Gastrocnemius medialis (tissue), 4 donors: ENCODE results near the gene MCF2L.

Experiments
- CTCF ChIP-seq, 5 experiments: fragments of 450-650 bp in 3 of 5; fragments of 200-600 bp in 2 of 5; sonication (generic) in 2 of 5; IDR thresholded peaks in 4 of 5; conservative IDR thresholded peaks in 1 of 5; 1 replicate in 4 of 5; 2 replicates in 1 of 5; pipeline ENCODE4 v1.5.1; 2016 to 2019; ENCODE audit warnings: antibody characterized with exemption in 5 of 5, mild to moderate bottlenecking in 3 of 5, moderate library complexity in 3 of 5
- POLR2A ChIP-seq, 2 donors: fragments of 450-650 bp; IDR thresholded peaks; one replicate each; pipeline ENCODE4 v1.6.1; 2017; ENCODE audit warnings: antibody characterized with exemption in 2 of 2, mild to moderate bottlenecking in 2 of 2, moderate library complexity in 2 of 2

- TF ChIP-seq POLR2A (IDR thresholded peaks at IDR 0.05) (no peak), CTCF (IDR thresholded peaks at IDR 0.05 in 4 of 5, conservative IDR thresholded peaks at IDR 0.05 in 1 of 5) (no peak)
Observed at GRCh38 chr13:112954488-112955270, 14.3 kb upstream of the MCF2L start.
